Renal cortical epithelial cell (primary cell): ENCODE measurements around the gene ADCY1. TPM values are rescaled to one million over a fixed set of nuclear protein-coding genes. Genes with fewer than 3 reads are reported as not detected.
"Not testable (repeated sequence)": the region's sequence is repeated elsewhere in the genome, so short reads cannot be mapped to it uniquely, and the experiment has no call there.

Experiments
- DNase-seq: peaks from one replicate; pipeline ENCODE4 v3.0.0-alpha.2; 2011; ENCODE audit warnings: low read depth
- total RNA-seq: library from RNA; depleted of rRNA; stranded (reverse); fragments of >200 nt; gene quantifications from 2 replicates; pipeline ENCODE4 v1.2.3, GENCODE V29; 2014

ADCY1 gene
- total RNA-seq, 1 donor from 2014 or later, result 0.10 TPM

GRCh38 chr7:45712872-45713668 lies 138.9 kb downstream of the ADCY1 start:
- no peak for DNase-seq

- DNase-seq, result no peak
Measured at GRCh38 chr7:45713669-45714520, 139.7 kb downstream of the ADCY1 start.

DNA sequence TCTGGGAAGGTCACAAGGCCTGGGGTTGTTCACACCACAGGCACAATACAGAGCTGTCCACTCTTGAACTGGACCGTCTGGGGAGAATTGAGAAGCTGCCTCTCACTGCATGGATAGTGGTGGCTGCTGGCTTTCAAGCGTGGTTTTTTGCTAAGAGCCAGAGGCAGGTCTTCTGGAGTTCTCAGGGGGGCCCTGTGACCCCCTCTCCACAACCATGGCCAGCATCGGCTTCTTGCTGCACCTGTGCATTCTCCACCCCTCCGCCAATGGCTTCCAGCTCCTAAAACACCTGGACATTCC lies 140.3 kb downstream of the ADCY1 start:
- no peak for DNase-seq

- no peak for DNase-seq
Measured at GRCh38 chr7:45715471-45716352, 141.5 kb downstream of the ADCY1 start.

DNA sequence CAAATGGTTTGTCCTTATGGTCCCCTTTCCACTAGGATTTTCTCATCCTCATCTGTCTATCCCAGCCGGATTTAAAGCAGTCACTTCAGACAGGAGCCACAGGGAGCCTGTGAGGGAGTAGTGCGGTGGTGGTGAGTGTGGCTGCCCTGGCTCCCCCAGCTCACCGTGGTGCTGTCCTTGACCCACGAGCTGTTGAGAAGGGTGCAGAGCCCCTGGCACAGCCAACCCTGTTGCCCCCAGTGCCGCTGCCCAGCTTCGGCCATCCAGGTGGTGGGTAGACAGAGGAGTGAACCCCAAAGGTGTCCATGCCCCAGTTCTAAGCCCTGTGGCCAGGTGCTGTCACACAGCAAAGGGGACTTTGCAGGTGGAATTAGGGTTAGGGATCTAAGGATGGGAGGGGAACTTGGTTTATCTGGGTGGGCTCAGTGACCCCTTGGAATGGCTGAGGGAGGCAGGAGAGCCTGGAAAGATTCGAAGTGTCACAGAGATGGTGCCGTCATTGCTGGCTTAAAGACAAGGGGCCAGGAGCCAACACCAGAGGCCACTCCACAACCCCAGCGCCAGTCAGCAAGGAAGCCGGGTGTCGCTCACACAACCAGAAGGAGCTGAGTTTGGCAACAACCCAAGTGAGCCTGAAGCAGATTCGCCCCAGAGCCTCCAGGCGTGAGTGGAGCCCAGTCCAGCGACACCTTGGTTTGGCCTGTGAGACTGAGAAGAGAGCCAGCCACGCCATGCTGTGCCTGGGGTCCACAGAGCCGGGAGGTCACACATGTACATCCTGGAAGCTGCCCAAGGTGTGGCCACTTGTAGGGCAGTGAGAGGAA lies 142.4 kb downstream of the ADCY1 start:
- DNase-seq, result no peak

DNA sequence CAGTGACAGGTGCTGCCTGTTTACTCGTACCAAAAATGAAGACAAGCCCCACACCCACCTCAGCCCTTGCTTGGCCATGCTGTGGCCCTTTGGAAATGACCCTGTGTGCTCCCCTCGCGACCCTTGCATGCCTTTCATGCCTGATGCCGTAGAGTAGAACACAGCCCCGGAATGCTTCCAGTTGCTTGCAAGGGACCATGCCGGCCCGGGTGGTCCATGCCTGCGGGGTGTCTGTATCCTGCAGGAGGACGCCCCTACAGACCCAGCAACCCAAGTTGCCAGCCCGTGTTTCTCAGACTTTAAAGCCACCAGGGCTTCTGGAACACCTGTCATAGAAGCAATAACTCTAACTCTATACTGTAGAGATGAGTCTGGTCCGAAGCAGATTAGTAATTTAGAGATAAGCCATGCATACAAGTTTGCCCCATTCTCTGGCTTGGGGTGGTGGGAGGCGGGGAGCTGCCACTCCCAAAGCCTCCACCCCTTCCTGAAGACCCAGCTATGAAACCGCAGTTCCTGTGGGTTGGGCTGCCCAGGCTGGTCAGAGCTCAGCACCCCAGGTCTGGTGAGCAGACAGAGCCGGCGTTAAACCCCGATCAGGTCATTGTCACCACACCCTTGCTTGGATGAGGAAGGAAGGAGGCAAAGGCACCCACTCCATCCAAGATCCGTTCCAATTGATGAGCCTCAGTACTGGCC lies 143.5 kb downstream of the ADCY1 start:
- no peak for DNase-seq

DNA sequence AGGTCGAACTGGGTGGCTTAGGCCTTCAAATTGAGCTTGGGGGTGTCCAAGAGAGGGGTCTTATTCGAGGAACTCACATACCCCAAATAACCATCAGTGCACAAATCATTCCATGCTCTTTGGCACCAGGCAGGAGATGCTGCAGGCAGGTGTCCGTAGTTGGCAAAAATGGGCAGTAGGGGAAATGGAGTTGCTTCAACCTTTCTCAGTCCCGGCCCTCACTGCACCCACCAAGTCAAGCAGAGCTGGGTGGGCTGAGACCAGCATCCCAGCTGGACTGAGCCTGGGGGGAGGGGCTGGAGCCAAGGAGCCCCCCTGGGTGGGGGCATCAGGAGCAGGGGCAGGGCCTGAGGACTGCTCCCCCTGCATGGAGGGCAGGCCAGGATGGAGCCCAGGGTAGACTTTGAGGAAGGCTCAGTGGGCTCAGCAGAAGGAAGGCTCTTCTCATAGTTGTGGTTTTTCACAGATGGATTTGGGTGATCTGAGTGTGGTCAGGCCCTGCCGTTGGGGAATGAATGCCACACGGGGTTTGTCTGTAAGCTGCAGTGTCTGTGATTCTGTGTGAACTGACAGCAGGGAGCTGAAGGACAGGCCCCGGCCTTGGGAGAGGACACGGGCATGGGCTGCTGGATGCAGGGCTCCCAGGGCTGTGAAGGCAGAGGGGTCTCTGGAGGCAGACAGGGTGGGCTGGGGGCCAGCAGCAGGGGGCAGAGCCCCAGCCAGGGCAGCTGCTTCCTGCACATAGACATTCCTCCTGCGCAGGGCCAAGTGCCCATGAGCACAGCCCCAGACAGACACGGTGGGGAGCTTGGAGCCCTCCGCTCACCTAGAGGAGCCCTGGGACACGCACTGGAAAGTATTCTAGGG lies 144.5 kb downstream of the ADCY1 start:
- no peak for DNase-seq

GRCh38 chr7:45720989-45721388 lies 146.8 kb downstream of the ADCY1 start:
- no peak for DNase-seq

DNA sequence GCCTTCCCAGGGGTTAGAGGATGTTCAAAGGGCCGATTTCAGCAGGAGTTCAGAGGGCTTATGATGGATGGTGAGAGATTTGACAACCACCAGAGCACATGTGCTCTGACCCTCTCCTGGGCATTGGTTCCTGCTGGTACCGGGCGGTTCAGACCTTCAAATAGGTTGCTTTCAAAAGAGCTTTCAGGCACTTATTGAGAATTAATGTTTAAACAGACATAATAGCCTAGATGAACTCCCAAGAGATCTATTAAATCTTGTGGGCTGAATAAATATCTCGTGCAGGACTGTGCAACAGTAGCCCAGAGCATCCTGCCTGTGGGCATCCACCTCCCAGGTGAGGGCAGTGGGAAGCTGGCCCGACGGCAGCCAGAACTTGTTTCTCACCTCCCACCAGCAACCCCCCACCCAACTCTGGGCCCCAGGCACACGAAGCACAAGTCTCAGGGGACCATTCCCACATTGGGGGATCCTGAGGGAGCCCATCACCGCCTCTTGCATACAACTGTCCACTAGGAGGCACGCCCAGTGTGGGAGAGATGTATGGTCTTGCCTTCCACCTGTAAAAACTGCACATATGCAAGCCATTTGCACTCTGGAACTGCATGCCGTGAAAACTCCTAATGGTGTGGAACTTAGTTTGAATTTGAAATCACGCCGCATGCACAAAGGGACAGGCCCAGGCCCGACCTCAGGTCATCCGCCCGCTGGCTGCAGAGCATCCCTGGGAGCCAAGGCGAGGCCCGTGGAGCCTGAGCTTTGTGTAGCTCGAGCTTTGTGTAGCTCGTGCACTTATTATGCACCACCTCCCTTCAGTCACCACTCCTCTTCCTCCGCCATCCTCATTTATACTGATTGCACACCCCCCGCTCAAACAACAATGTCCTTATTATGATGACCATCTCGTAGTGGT lies 147.8 kb downstream of the ADCY1 start:
- DNase-seq, result no peak

DNA sequence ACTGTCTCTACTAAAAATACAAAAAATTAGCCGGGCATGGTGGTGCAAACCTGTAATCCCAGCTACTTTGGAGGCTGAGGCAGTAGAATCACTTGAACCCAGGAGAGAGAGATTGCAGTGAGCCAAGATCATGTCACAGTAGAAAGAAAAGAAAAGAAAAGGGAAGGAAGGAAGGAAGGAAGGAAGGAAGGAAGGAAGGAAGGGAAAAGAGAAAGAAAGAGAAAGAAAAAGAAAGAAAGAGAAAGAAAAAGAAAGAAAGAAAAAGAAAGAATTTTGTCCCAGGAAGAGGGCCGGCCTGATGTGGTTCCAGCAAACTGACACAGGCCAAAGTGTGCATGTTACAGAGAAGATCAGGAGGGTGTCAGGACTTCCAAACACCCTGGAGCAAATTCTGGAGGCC lies 151.1 kb downstream of the ADCY1 start:
- not testable (repeated sequence) for DNase-seq

GRCh38 chr7:45726883-45727282 lies 152.7 kb downstream of the ADCY1 start:
- DNase-seq, result no peak

GRCh38 chr7:45731692-45732443 lies 157.7 kb downstream of the ADCY1 start:
- peak; percentile 60 for DNase-seq

GRCh38 chr7:45738920-45739319 lies 164.8 kb downstream of the ADCY1 start:
- DNase-seq, result not testable (repeated sequence)

- DNase-seq, result not testable (repeated sequence)
Measured at GRCh38 chr7:45740573-45740972, 166.4 kb downstream of the ADCY1 start.

GRCh38 chr7:45748976-45749375 lies 174.8 kb downstream of the ADCY1 start:
- DNase-seq, result peak; percentile 17

DNA sequence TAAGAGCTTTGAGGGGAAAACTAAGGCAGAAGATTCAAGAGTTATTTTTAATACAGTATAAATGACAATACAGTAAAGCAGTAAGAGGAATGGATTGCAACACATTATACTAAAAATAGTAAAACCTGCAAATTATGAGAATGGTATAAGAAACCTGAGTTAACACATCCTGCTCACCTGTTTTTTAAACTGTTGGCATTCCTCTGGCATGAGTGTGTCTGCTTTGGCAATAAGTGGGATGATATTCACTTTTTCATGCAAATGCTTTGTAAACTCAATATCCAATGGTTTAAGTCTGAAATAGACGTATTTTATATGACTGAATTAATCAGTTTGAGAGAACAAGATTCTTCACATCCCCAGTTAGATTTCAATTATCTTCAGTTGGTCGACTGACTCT lies 177.2 kb downstream of the ADCY1 start:
- not testable (repeated sequence) for DNase-seq

- not testable (repeated sequence) for DNase-seq
Measured at GRCh38 chr7:45756333-45756732, 182.2 kb downstream of the ADCY1 start.

GRCh38 chr7:45756757-45757156 lies 182.6 kb downstream of the ADCY1 start:
- DNase-seq, result not testable (repeated sequence)
